ENCODE results near the gene GRIP1.
"Not testable (repeated sequence)": the region's sequence is repeated elsewhere in the genome, so short reads cannot be mapped to it uniquely, and the experiment has no call there.

GRIP1 gene

GRCh38 chr12:66312189-66312588 is 366.7 kb downstream of the GRIP1 start:
- DNase-seq = no peak

DNA sequence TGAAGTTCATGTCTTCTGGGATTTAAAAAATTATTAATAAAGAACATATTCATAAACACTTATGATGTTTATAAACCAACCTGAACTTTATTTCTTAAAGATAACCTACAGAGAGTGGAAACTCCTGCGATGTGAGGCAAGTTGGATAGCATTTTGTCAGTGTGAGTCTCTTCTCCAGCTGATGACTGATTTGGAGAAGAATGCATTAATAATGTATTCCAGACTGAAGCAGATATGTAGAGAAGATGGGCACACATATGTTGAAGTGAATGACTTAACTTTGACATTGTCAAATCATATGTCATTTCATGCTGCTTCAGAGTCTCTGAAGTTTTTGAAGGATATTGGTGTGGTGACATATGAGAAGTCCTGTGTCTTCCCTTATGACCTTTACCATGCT is 369.3 kb downstream of the GRIP1 start:
- no peak for DNase-seq

GRCh38 chr12:66304296-66304900 is 374.5 kb downstream of the GRIP1 start:
- DNase-seq = no peak

- DNase-seq = not testable (repeated sequence)
Observed at GRCh38 chr12:66303316-66303804, 375.5 kb downstream of the GRIP1 start.

GRCh38 chr12:66302827-66303169 is 376.1 kb downstream of the GRIP1 start:
- DNase-seq = no peak

DNA sequence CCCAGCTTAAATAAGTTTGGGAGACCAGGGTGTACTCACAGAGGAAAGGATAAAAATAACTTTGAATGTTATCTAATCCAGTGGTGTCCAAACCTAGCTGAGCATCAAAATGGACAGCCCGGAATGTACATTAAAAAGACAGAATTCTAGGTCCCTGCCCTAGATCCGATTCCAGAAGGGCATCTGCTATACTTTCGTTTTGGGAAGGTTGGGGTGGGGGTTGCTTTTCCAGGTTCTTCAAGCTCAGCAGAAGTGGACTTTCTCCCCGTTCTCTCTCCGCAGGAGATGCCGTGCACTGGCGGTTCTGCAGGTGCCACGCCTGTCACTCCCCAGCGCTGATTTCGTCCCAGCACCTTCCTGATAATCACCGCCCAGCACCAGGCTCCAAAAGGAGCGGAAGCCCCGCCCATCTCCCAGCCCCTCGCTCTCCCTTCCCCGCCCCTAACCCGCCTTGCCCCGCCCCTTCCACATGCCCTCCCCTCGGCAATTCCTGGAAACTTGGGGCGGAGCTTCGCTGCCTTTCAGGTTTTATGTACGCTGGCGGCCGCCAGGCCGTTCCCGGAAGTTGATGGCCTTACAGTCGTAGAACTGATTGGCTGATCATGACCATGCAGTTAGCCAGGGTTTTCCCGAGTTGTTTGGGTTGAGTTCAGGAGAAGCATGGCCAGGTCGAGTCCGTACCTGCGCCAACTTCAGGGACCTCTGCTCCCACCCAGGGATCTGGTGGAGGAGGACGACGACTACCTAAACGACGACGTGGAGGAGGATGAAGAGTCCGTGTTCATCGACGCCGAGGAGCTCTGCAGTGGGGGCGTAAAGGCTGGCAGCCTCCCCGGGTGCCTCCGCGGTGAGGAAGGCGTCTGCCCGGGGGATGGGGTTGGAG is 376.7 kb downstream of the GRIP1 start, which contains the start of gene HELB:
Gene HELB (plus strand): TSS at position 550 of the 883 bp plus-strand sequence. CDS start 111 bp downstream, at position 661.
- peak; percentile 39 for DNase-seq

DNA sequence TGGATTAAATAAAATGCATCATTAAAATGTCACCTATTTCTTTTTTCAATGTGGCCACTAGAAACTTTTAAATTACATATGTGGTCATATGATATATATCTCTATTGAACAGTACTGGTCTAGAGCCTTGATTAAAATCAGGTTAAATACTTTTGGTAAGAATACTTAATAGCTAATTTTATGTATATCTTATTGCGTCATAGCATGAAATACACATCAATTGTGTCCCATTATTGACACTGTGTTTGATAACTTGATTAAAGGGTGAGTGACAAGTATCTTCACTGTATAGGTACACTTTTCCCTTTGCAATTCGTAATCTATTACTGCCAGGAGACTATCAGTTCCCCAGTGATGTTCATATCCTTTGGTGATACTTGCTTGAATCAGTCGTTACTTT is 381.0 kb downstream of the GRIP1 start:
- no peak for DNase-seq
